GM10248 (cell line): ENCODE data around the gene BRMS1.

ENCODE experiments used
- CTCF ChIA-PET: fragments of 300-600 bp; sonication (Branson Sonifier 250); formaldehyde crosslinking; extraction: SDS; loops from one replicate; lab custom pipeline; 2021; ENCODE audit warnings: antibody characterized with exemption; lab: Yijun Ruan, JAX
- POLR2A ChIA-PET: fragments of 350-650 bp; sonication (Branson Sonifier 250); formaldehyde crosslinking; extraction: SDS; loops from one replicate; lab custom pipeline; 2020; ENCODE audit warnings: antibody characterized with exemption; lab: Yijun Ruan, JAX
- DNase-seq: peaks from one replicate; pipeline ENCODE4 v3.0.0; 2012; ENCODE audit errors: extremely low spot score
- TF ChIP-seq, protein P1 (sequence below): IDR thresholded peaks from 2 replicates; pipeline ENCODE4 v1.5.1; 2012; ENCODE audit warnings: mild to moderate bottlenecking, low read depth; ENCODE audit errors: extremely low read depth, missing control alignments, control extremely low read depth

Gene BRMS1

DNA sequence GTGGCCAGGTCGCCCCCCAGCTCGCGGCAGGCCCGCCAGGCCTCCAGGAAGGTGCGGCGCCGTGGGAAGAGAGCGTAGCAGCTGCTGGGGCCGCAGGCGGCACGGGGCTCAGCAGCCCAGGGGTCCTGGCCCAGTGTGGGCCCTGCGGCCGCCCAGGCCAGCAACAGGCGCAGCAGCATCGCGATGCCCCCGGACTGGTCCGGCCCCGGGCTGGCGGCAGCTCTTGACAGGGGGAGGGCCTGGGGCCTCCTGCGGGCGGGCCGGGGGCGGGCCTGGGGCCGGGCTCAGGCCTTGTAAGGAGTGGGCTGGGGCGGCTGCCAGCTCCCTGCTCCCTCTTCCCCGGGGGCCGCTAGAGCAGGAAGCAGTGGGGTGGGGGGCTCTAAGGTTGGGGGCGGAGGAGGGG is 28.1 kb downstream of the BRMS1 start, which contains the start of gene CD248:
Gene CD248, minus strand, starts transcription at position 196 of the 403 bp plus-strand sequence. Its CDS starts 17 bp downstream, at position 179.
- ChIA-PET POLR2A (interaction anchor here (0.6 kb wide), 1 partner anchor 811 kb away, joined by 6 read pairs; no protein-coding TSS in a partner anchor), CTCF (interaction anchor here (1.5 to 1.6 kb wide), 2 partner anchors 34 to 69 kb away, joined by 3 to 6 read pairs; no protein-coding TSS in a partner anchor)
- TF ChIP-seq, protein P1, sequence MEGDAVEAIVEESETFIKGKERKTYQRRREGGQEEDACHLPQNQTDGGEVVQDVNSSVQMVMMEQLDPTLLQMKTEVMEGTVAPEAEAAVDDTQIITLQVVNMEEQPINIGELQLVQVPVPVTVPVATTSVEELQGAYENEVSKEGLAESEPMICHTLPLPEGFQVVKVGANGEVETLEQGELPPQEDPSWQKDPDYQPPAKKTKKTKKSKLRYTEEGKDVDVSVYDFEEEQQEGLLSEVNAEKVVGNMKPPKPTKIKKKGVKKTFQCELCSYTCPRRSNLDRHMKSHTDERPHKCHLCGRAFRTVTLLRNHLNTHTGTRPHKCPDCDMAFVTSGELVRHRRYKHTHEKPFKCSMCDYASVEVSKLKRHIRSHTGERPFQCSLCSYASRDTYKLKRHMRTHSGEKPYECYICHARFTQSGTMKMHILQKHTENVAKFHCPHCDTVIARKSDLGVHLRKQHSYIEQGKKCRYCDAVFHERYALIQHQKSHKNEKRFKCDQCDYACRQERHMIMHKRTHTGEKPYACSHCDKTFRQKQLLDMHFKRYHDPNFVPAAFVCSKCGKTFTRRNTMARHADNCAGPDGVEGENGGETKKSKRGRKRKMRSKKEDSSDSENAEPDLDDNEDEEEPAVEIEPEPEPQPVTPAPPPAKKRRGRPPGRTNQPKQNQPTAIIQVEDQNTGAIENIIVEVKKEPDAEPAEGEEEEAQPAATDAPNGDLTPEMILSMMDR = no peak
- no peak for DNase-seq

DNA sequence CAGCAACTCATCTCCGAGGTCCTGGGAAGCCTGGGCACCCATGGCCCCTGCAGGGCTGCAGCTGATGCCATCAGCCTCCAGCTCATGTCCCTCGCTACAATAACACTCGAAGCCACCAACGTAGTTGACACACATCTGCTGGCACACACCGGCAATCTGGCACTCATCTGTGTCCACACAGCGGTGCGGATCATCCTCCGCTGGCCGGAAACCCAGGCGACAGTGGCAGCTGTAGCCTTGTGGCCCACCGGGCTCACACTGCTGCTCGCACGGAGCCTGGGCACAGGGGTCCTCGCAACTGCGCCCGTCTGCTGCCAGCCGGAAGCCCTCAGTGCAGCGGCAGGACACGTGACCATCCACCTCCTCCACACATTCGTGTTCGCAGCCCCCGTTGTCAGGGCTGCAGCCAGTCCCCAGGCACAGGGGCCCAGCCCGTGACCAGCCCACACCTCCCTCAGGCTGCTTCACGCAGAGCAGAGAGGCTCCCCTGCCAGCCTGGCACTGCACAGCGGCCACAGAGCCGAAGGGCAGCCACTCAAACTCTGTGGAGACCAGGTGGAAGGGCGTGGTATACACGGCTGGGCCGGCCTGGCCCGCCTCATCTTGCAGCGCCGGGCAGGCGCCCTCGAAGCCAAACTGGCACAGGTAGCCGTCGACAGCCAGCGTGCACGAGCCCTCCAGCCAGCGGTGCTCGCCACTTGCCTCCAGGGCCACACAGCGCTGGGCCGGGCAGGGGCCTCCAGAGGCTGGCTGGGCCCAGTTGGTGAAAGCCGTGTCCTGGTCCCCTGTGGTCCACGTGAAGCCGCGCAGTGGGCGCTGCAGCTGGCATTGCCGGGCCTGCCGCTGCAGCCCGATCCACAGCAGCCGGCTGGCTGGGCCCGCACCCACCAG is 28.7 kb downstream of the BRMS1 start:
- no peak for DNase-seq
- TF ChIP-seq, protein P1 = no peak
- CTCF ChIA-PET = interaction anchor here (0.8 to 1.6 kb wide), 6 partner anchors 13 to 73 kb away, joined by 3 to 4 read pairs (median 3); no protein-coding TSS in a partner anchor

DNA sequence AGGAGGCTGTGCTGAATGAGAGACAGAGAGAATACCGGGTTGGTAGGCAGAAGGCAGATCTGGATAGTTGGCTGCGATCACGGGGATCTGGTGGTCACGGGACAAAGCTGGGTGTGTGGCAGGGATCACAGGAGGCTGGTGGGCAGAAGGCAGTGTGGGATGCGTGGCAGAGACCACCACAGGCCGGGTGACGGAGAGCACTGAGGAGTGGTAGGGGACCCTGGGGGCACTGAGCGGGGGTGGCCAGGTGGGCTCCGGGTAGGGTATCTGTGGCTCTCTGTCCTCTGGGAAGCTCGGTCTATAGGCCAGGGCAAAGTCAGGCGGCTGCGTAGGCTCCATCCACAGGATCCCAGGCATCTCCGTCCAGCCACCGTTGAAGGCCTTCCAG is 29.4 kb downstream of the BRMS1 start:
- CTCF ChIA-PET = interaction anchor here (0.7 to 1.6 kb wide), 7 partner anchors 11 to 74 kb away, joined by 3 to 4 read pairs (median 3); no protein-coding TSS in a partner anchor

More for the DNA sequence above, 28.7 kb downstream of the BRMS1 start:
- POLR2A ChIA-PET = interaction anchor here (0.6 kb wide), 1 partner anchor 810 kb away, joined by 6 read pairs; no protein-coding TSS in a partner anchor

DNA sequence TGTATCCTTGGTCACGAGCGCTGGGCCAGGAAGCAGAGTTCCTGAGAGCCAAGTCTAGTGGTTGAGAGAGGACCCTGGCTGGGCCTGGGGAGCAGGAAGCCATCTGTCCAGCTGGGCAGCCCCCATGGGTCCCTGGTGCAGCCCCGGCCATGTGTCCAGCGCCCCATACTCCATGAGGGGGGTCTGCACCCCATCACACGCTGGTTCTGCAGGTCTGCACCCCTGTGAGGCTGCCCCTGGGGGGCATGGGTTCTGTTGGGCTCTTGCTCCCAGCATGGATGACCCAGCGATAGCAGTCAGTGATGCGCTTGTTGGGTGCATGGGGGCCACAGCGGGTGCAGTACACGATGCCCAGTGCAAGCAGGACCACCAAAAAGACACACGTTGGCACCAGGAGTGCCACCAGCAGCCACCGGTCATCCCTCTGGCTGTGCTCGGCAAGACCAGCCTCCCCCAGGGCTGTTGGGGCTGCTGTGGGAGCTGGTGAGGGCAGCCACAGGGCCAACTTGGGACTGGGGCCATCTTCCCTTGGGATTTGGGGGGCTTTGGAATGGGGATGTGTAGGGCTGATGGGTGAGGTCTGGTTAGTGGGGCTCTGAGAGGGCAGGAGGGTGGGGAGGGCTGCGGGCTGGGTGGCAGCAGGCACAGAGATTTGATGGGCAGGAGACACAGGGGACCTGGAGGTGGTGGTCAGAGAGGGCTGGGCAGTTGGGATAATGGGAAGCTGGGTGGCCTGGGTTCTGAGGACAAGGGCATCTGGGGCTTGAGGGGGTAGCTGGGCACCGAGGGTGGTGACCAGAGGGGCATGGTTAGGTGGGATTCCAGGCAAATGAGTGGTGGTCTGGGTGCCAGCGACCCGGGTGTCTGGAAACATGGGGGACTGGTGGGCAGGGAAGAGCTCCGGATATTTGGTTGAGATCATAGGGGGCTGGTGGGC is 30.1 kb downstream of the BRMS1 start:
- POLR2A ChIA-PET = no interaction called here

More for the DNA sequence above, 29.4 kb downstream of the BRMS1 start:
- no peak for DNase-seq
- TF ChIP-seq, protein P1 = no peak
- POLR2A ChIA-PET = no interaction called here

DNA sequence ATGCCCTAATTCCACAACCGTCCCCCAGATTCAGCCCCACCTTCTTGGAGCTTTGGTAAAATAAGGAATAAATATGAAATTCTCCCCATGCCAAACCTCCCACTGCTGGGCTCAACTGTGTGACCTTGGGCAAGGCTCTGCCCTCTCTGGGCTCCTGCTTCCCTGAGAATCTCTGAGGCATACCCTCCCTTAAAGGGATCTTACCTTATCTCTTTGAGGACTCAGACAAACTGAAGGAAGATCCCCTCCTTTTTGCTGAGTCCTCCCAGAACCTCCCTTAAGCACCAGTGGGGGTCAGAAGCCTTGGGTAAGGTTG is 30.8 kb downstream of the BRMS1 start:
- CTCF ChIA-PET = interaction anchor here (1.5 to 5.9 kb wide), 3 partner anchors 18 to 102 kb away, joined by 4 to 126 read pairs (median 47); partner anchors contain the start of gene RIN1
- TF ChIP-seq, protein P1 = no peak
- POLR2A ChIA-PET = no interaction called here
- DNase-seq = no peak

More for the DNA sequence above, 30.1 kb downstream of the BRMS1 start:
- DNase-seq = no peak
- TF ChIP-seq, protein P1 = no peak
- CTCF ChIA-PET = interaction anchor here (0.7 to 1.3 kb wide), 6 partner anchors 12 to 75 kb away, joined by 3 to 4 read pairs (median 3); no protein-coding TSS in a partner anchor
